GM12878 (cell line): ENCODE measurements around the gene ANXA3. TPM values are rescaled to one million over a fixed set of nuclear protein-coding genes. Genes with fewer than 3 reads are reported as not detected.

Experiments
- ATAC-seq: fragments of 200-7000 bp; cut with Tn5 transposase; 3 replicates; pipeline ENCODE4 v1.9.1; 2020; ENCODE audit warnings: mild to moderate bottlenecking, moderate library complexity
- BruUV-seq: library from RNA; stranded (reverse); fragments of 400-500 nt; replicated peaks from 2 replicates; lab custom pipeline; 2021; lab: Mats Ljungman, UMichigan
- CTCF ChIA-PET: fragments of 300-600 bp; sonication (Branson Sonifier 250); formaldehyde crosslinking; extraction: SDS; loops from one replicate; lab custom pipeline; 2021; ENCODE audit warnings: inconsistent platforms; lab: Yijun Ruan, JAX
- POLR2A ChIA-PET: fragments of 350-600 bp; formaldehyde crosslinking; extraction: SDS; loops from one replicate; lab custom pipeline; 2021; ENCODE audit warnings: inconsistent platforms; lab: Charles Lee
- RAD21 ChIA-PET: fragments of 300-600 bp; sonication (Branson Sonifier 250); formaldehyde crosslinking; loops from one replicate; lab custom pipeline; 2023; ENCODE audit warnings: antibody characterized with exemption; ENCODE audit not compliant: unreplicated experiment; lab: Charles Lee
- SMC1A ChIA-PET: fragments of 300-600 bp; sonication (Branson Sonifier 250); formaldehyde crosslinking; loops from one replicate; lab custom pipeline; 2023; ENCODE audit not compliant: unreplicated experiment, uncharacterized antibody; lab: Charles Lee
- DNase-seq: peaks from one replicate; pipeline ENCODE4 v3.0.0-alpha.2; 2011; ENCODE audit warnings: low read depth, low spot score
- FAIRE-seq: peaks from 3 replicates; lab custom pipeline; 2011; peaks lifted over from hg19 to GRCh38; lab: Jason Lieb, UNC
- H2AFZ ChIP-seq: 2 replicates; pipeline ENCODE4 v1.6.0; 2011; ENCODE audit warnings: low read depth, low read length, control low read depth; ENCODE audit not compliant: control insufficient read depth
- H3K27ac ChIP-seq: 2 replicates; pipeline ENCODE4 v1.5.1; 2011; ENCODE audit warnings: control low read depth; ENCODE audit not compliant: control insufficient read depth, insufficient read depth
- H3K27me3 ChIP-seq, 2 experiments: replicated peaks in 1 of 2; 2 replicates each; pipeline versions ENCODE4 v1.6.0 to v1.6.1; 2011; ENCODE audit warnings: low read length in 1 of 2; ENCODE audit not compliant: control insufficient read depth in 2 of 2, insufficient read depth in 2 of 2
- H3K36me3 ChIP-seq, 2 experiments: 2 replicates each; pipeline ENCODE4 v1.5.1; 2011; ENCODE audit warnings: low read length in 1 of 2; ENCODE audit not compliant: control insufficient read depth in 2 of 2, insufficient read depth in 2 of 2
- H3K4me1 ChIP-seq: 2 replicates; pipeline ENCODE4 v1.6.1; 2011; ENCODE audit warnings: mild to moderate bottlenecking, low read length, moderate library complexity, mixed read lengths; ENCODE audit not compliant: control insufficient read depth, insufficient read depth
- H3K4me2 ChIP-seq: 2 replicates; pipeline ENCODE4 v1.6.0; 2011; ENCODE audit warnings: control low read depth; ENCODE audit not compliant: control insufficient read depth, insufficient read depth
- H3K4me3 ChIP-seq: fragments of 200-600 bp; sonication (generic); 2 replicates; pipeline ENCODE4 v1.5.1; 2016
- H3K79me2 ChIP-seq: 2 replicates; pipeline ENCODE4 v1.6.0; 2011; ENCODE audit warnings: low read length; ENCODE audit not compliant: control insufficient read depth, insufficient read depth
- H3K9ac ChIP-seq: 2 replicates; pipeline ENCODE4 v1.8.0; 2011; ENCODE audit warnings: low read length, control low read depth, mixed read lengths; ENCODE audit not compliant: control insufficient read depth, insufficient read depth
- H3K9me3 ChIP-seq: replicated peaks from 3 replicates; pipeline ENCODE4 v1.5.1; 2011; ENCODE audit warnings: mild to moderate bottlenecking, low read length; ENCODE audit not compliant: control insufficient read depth, insufficient read depth
- H4K20me1 ChIP-seq: 2 replicates; pipeline ENCODE4 v1.6.0; 2011; ENCODE audit not compliant: control insufficient read depth, insufficient read depth
- FOXM1 ChIP-seq: IDR thresholded peaks from 2 replicates; pipeline ENCODE4 v1.6.1; 2012; ENCODE audit warnings: low read depth, mild to moderate bottlenecking, inconsistent platforms, low read length, moderate library complexity
- HDAC2 ChIP-seq: fragments of 200-600 bp; sonication (generic); IDR thresholded peaks from 2 replicates; pipeline ENCODE4 v1.6.1; 2017
- KAT2A ChIP-seq: conservative IDR thresholded peaks from 2 replicates; pipeline ENCODE4 v1.6.1; 2011; ENCODE audit warnings: low read depth, low read length; ENCODE audit not compliant: control insufficient read depth
- MEF2B ChIP-seq: fragments of 450-650 bp; IDR thresholded peaks from 2 replicates; pipeline ENCODE4 v1.6.1; 2018; ENCODE audit warnings: mild to moderate bottlenecking, moderate library complexity; ENCODE audit not compliant: partially characterized antibody, poor library complexity, severe bottlenecking
- RELA ChIP-seq: fragments of 450-650 bp; IDR thresholded peaks from 2 replicates; pipeline ENCODE4 v1.8.0; 2014; ENCODE audit warnings: borderline replicate concordance; ENCODE audit not compliant: partially characterized antibody
- RELB ChIP-seq: fragments of 450-650 bp; IDR thresholded peaks from 2 replicates; pipeline ENCODE4 v1.6.1; 2017; ENCODE audit warnings: low read depth, mild to moderate bottlenecking, moderate library complexity
- SKIL ChIP-seq: fragments of 450-650 bp; IDR thresholded peaks from 2 replicates; pipeline ENCODE4 v1.6.1; 2017; ENCODE audit warnings: mild to moderate bottlenecking, low read depth, inconsistent platforms; ENCODE audit not compliant: poor library complexity, severe bottlenecking
- ZNF24 ChIP-seq: fragments of 450-650 bp; IDR thresholded peaks from 2 replicates; pipeline ENCODE4 v1.6.1; 2017; ENCODE audit warnings: antibody characterized with exemption, mild to moderate bottlenecking
- ZZZ3 ChIP-seq: IDR thresholded peaks from 2 replicates; pipeline ENCODE4 v1.6.1; 2011; ENCODE audit warnings: low read depth; ENCODE audit not compliant: control insufficient read depth, insufficient read length
- WGBS: methylation state at CpG from one replicate; pipeline ENCODE4 v1.1.6; 2016; ENCODE audit warnings: low lambda C conversion rate; ENCODE audit not compliant: insufficient replicate concordance, insufficient coverage; ENCODE audit errors: missing lambda C conversion rate; 5-methylcytosine and 5-hydroxymethylcytosine counted together
- in situ Hi-C: fragments of 300-500 bp; cut with MboI; formaldehyde crosslinking; loops from 9 replicates; pipeline ENCODE4 v1.14.3; 2018; ENCODE audit warnings: mixed read lengths
- intact Hi-C: fragments of 100-400 bp; cut with micrococcal nuclease; formaldehyde crosslinking; loops from one replicate; pipeline ENCODE4 v1.14.2; 2022; ENCODE audit not compliant: unreplicated experiment
- polyA plus RNA-seq, 11 experiments: library from polyadenylated mRNA; depleted of rRNA in 4 of 11; unstranded in 6 of 11; stranded (reverse) in 5 of 11; fragments of >200 nt; fragmentation: Nextera tagmentation in 4 of 11; fragmentation: Illumina TruSeq in 1 of 11; extraction: Ambion mirVana in 4 of 11; extraction: Trizol in 1 of 11; gene quantifications; 1 replicate in 1 of 11; 2 replicates in 10 of 11; pipeline versions ENCODE4 v1.2.1 to v1.2.3, GENCODE V29; 2011 to 2016; ENCODE audit warnings: inconsistent platforms in 2 of 11, missing spikeins in 2 of 11, low read depth in 1 of 11
- total RNA-seq, 4 experiments: library from RNA; depleted of rRNA in 3 of 4; stranded (reverse); fragments of >200 nt in 3 of 4; fragmentation: Illumina TruSeq in 1 of 4; extraction: Trizol in 1 of 4; gene quantifications; 2 replicates each; pipeline versions ENCODE4 v1.2.1 to v1.2.3, GENCODE V29; 2013 to 2021
- TF ChIP-seq, protein P1 (sequence below): fragments of 450-650 bp; IDR thresholded peaks from 2 replicates; pipeline ENCODE4 v1.6.1; 2016; ENCODE audit warnings: mild to moderate bottlenecking, moderate library complexity, borderline replicate concordance

Gene ANXA3
- total and polyA plus RNA-seq, 10 of the 15 experiments (the other 5 are each of a cell fraction or from before 2014, with no cell fraction given): 0.28 to 14.7 (median 0.91) TPM

- TF ChIP-seq KAT2A (no peak), HDAC2 (no peak), ZNF24 (no peak), SKIL (no peak), ZZZ3 (no peak), RELA (no peak), RELB (no peak), FOXM1 (no peak), MEF2B (no peak)
- TF ChIP-seq, protein P1, sequence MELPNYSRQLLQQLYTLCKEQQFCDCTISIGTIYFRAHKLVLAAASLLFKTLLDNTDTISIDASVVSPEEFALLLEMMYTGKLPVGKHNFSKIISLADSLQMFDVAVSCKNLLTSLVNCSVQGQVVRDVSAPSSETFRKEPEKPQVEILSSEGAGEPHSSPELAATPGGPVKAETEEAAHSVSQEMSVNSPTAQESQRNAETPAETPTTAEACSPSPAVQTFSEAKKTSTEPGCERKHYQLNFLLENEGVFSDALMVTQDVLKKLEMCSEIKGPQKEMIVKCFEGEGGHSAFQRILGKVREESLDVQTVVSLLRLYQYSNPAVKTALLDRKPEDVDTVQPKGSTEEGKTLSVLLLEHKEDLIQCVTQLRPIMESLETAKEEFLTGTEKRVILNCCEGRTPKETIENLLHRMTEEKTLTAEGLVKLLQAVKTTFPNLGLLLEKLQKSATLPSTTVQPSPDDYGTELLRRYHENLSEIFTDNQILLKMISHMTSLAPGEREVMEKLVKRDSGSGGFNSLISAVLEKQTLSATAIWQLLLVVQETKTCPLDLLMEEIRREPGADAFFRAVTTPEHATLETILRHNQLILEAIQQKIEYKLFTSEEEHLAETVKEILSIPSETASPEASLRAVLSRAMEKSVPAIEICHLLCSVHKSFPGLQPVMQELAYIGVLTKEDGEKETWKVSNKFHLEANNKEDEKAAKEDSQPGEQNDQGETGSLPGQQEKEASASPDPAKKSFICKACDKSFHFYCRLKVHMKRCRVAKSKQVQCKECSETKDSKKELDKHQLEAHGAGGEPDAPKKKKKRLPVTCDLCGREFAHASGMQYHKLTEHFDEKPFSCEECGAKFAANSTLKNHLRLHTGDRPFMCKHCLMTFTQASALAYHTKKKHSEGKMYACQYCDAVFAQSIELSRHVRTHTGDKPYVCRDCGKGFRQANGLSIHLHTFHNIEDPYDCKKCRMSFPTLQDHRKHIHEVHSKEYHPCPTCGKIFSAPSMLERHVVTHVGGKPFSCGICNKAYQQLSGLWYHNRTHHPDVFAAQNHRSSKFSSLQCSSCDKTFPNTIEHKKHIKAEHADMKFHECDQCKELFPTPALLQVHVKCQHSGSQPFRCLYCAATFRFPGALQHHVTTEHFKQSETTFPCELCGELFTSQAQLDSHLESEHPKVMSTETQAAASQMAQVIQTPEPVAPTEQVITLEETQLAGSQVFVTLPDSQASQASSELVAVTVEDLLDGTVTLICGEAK: no peak
- ChIA-PET SMC1A (interaction anchor here (0.7 to 7.1 kb wide), 13 partner anchors 13 to 1603 kb away, joined by 3 to 69 read pairs (median 6); no protein-coding TSS in a partner anchor), CTCF (interaction anchor here (0.7 to 4.5 kb wide), 8 partner anchors 17 to 332 kb away, joined by 3 to 19 read pairs (median 4); no protein-coding TSS in a partner anchor), POLR2A (interaction anchor here (0.9 kb wide), 1 partner anchor 57 kb away, joined by 3 read pairs; no protein-coding TSS in a partner anchor), RAD21 (interaction anchor here (1.1 to 3.7 kb wide), 12 partner anchors 19 to 609 kb away, joined by 3 to 29 read pairs (median 5); no protein-coding TSS in a partner anchor)
- Histone ChIP-seq H3K36me3 (no peaks in the 10 kb centered on the region), H3K9ac (no peak overlapping the region), H2AFZ (no peak overlapping the region), H3K27ac (no peak overlapping the region), H3K4me3 (no peak overlapping the region), H3K79me2 (no peaks in the 10 kb centered on the region), H3K27me3 (no peaks in the 10 kb centered on the region), H3K9me3 (no peaks in the 10 kb centered on the region; the same call in 2 of the 3 replicates), H3K4me2 (no peak overlapping the region), H4K20me1 (no peaks in the 10 kb centered on the region), H3K4me1 (peaks cover 6% of the 10 kb centered on the region)
- DNase-seq: no peak
- in situ Hi-C loops (no loop called here), intact Hi-C loops (loop anchor here (10.0 kb wide), 1 partner anchor 515 kb away; the partner anchor contains the start of gene FRAS1)
- ATAC-seq: no peak
- WGBS: 49% methylated on average over 6 of the region's 6 CpGs
- FAIRE-seq: no peak
- no TSS peak for BruUV-seq
These were observed 17.8 kb downstream of the ANXA3 start for GRCh38 chr4:78569306-78569821.
